A549 (cell line): Measurements from ENCODE around the gene SEMA4D. TPM values are rescaled to one million over a fixed set of nuclear protein-coding genes. Genes with fewer than 3 reads are reported as not detected.

Experiments
- ATAC-seq, 2 experiments: fragments of 200-7000 bp in 1 of 2; fragments of >200 bp in 1 of 2; cut with Nextera tagmentation in 1 of 2; cut with Tn5 transposase in 1 of 2; 3 replicates each; pipeline versions ENCODE4 v1.8.0 to v1.9.1; 2018 to 2020; ENCODE audit warnings: mild to moderate bottlenecking in 1 of 2, moderate library complexity in 1 of 2
- CTCF ChIA-PET: fragments of 300-600 bp; sonication (Branson Sonifier 250); formaldehyde crosslinking; extraction: SDS; loops from one replicate; lab custom pipeline; 2021; ENCODE audit warnings: antibody characterized with exemption, inconsistent platforms; lab: Yijun Ruan, JAX
- POLR2A ChIA-PET: fragments of 350-600 bp; formaldehyde crosslinking; extraction: SDS; loops from one replicate; lab custom pipeline; 2021; ENCODE audit warnings: antibody characterized with exemption, inconsistent platforms; lab: Yijun Ruan, JAX
- DNase-seq, 2 experiments: peaks; one replicate each; pipeline versions ENCODE4 v3.0.0 to v3.0.0-alpha.2; 2011 to 2016; ENCODE audit warnings: low read depth in 1 of 2, low spot score in 1 of 2
- FAIRE-seq: peaks from 2 replicates; lab custom pipeline; 2011; peaks lifted over from hg19 to GRCh38; lab: Jason Lieb, UNC
- H3K27ac ChIP-seq, 2 experiments: fragments of >200 bp; sonication (Bioruptor Twin); formaldehyde crosslinking; 3 replicates each; pipeline ENCODE4 v1.5.1; 2016 to 2017
- H3K4me1 ChIP-seq: fragments of >200 bp; sonication (Bioruptor Twin); formaldehyde crosslinking; 3 replicates; pipeline ENCODE4 v1.6.1; 2016
- H3K4me2 ChIP-seq: fragments of >200 bp; sonication (Bioruptor Twin); formaldehyde crosslinking; 3 replicates; pipeline ENCODE4 v1.6.1; 2016
- H3K4me3 ChIP-seq: fragments of >200 bp; sonication (Bioruptor Twin); formaldehyde crosslinking; 3 replicates; pipeline ENCODE4 v1.5.1; 2016
- H3K9me3 ChIP-seq: fragments of >200 bp; sonication (Bioruptor Twin); formaldehyde crosslinking; 3 replicates; pipeline ENCODE4 v1.6.1; 2016
- BHLHE40 ChIP-seq: IDR thresholded peaks from 2 replicates; pipeline ENCODE4 v1.6.1; 2012; ENCODE audit warnings: low read depth, low read length, inconsistent platforms
- CBX2 ChIP-seq: fragments of 200-600 bp; sonication (generic); IDR thresholded peaks from 2 replicates; pipeline ENCODE4 v1.6.1; 2016; ENCODE audit warnings: low read depth, mild to moderate bottlenecking, borderline replicate concordance
- EHMT2 ChIP-seq: fragments of 200-600 bp; sonication (generic); IDR thresholded peaks from 2 replicates; pipeline ENCODE4 v1.6.1; 2016; ENCODE audit warnings: antibody characterized with exemption, low read depth, mild to moderate bottlenecking, moderate library complexity
- EP300 ChIP-seq, 2 experiments: fragments of >200 bp; sonication (Bioruptor Twin); formaldehyde crosslinking; IDR thresholded peaks; 2 replicates in 1 of 2; 3 replicates in 1 of 2; pipeline ENCODE4 v1.6.1; 2016 to 2017
- FOXS1 ChIP-seq: fragments of 250-450 bp; sonication (Bioruptor Pico); IDR thresholded peaks from 2 replicates; pipeline ENCODE4 v1.5.0; 2020; ENCODE audit warnings: mild to moderate bottlenecking, moderate library complexity
- GATA3 ChIP-seq: IDR thresholded peaks from 2 replicates; pipeline ENCODE4 v1.6.1; 2012; ENCODE audit warnings: borderline replicate concordance
- HOXA7 ChIP-seq: fragments of 250-450 bp; sonication (Bioruptor Pico); IDR thresholded peaks from 2 replicates; pipeline ENCODE4 v1.5.0; 2020; ENCODE audit warnings: mild to moderate bottlenecking, moderate library complexity
- HOXB13 ChIP-seq: fragments of 250-450 bp; sonication (Bioruptor Pico); IDR thresholded peaks from 2 replicates; pipeline ENCODE4 v1.5.0; 2020; ENCODE audit warnings: low read depth, mild to moderate bottlenecking, moderate library complexity
- HOXB5 ChIP-seq: fragments of 250-450 bp; sonication (Bioruptor Pico); IDR thresholded peaks from 2 replicates; pipeline ENCODE4 v1.5.0; 2020; ENCODE audit warnings: mild to moderate bottlenecking, moderate library complexity
- KDM1A ChIP-seq: fragments of 200-600 bp; sonication (generic); IDR thresholded peaks from 2 replicates; pipeline ENCODE4 v1.6.1; 2016; ENCODE audit warnings: low read depth, mild to moderate bottlenecking
- MAFK ChIP-seq: fragments of 450-650 bp; IDR thresholded peaks from 2 replicates; pipeline ENCODE4 v1.6.1; 2014; ENCODE audit not compliant: partially characterized antibody
- MAZ ChIP-seq: fragments of 150-350 bp; IDR thresholded peaks from 2 replicates; pipeline ENCODE4 v1.6.1; 2014; ENCODE audit warnings: antibody characterized with exemption, low read depth, low read length, borderline replicate concordance
- MYC ChIP-seq: IDR thresholded peaks from 2 replicates; pipeline ENCODE4 v1.6.1; 2012; ENCODE audit warnings: mild to moderate bottlenecking, inconsistent platforms, low read length, improper control_type of control experiment, borderline replicate concordance
- NR3C1 ChIP-seq: fragments of >200 bp; sonication (Bioruptor Twin); formaldehyde crosslinking; IDR thresholded peaks from 3 replicates; pipeline ENCODE4 v1.6.1; 2017
- POLR2A ChIP-seq: IDR thresholded peaks from 2 replicates; pipeline ENCODE4 v1.6.1; 2012; ENCODE audit warnings: mild to moderate bottlenecking, low read length
- RAD21 ChIP-seq, 2 experiments: fragments of >200 bp in 1 of 2; sonication (Bioruptor Twin) in 1 of 2; formaldehyde crosslinking in 1 of 2; IDR thresholded peaks in 1 of 2; conservative IDR thresholded peaks in 1 of 2; 2 replicates in 1 of 2; 3 replicates in 1 of 2; pipeline ENCODE4 v1.6.1; 2012 to 2018; ENCODE audit warnings: inconsistent platforms in 1 of 2
- RFX5 ChIP-seq: fragments of 450-650 bp; IDR thresholded peaks from 2 replicates; pipeline ENCODE4 v1.7.1; 2014; ENCODE audit warnings: antibody characterized with exemption, mild to moderate bottlenecking, moderate library complexity
- RNF2 ChIP-seq: fragments of 200-600 bp; sonication (generic); IDR thresholded peaks from 2 replicates; pipeline ENCODE4 v1.6.1; 2016; ENCODE audit warnings: low read depth, mild to moderate bottlenecking, antibody characterized with exemption, moderate library complexity, borderline replicate concordance
- SMC3 ChIP-seq: fragments of >200 bp; sonication (Bioruptor Twin); formaldehyde crosslinking; IDR thresholded peaks from 3 replicates; pipeline ENCODE4 v1.6.1; 2018; ENCODE audit warnings: inconsistent platforms
- SREBF2 ChIP-seq: fragments of 450-650 bp; IDR thresholded peaks from 2 replicates; pipeline ENCODE4 v1.6.1; 2014; ENCODE audit warnings: mild to moderate bottlenecking, moderate library complexity
- TFCP2L1 ChIP-seq: fragments of 250-450 bp; sonication (Bioruptor Pico); IDR thresholded peaks from 2 replicates; pipeline ENCODE4 v1.5.0; 2021; ENCODE audit warnings: mild to moderate bottlenecking
- TP53 ChIP-seq: fragments of 250-450 bp; sonication (Bioruptor Pico); IDR thresholded peaks from 2 replicates; pipeline ENCODE4 v1.5.0; 2021; ENCODE audit warnings: mild to moderate bottlenecking, moderate library complexity
- ZNF302 ChIP-seq: fragments of 250-450 bp; sonication (Bioruptor Pico); IDR thresholded peaks from 2 replicates; pipeline ENCODE4 v1.9.0; 2021; ENCODE audit warnings: inconsistent platforms, mild to moderate bottlenecking, moderate library complexity
- ZSCAN20 ChIP-seq: fragments of 250-450 bp; sonication (Bioruptor Pico); IDR thresholded peaks from 2 replicates; pipeline ENCODE4 v1.8.0; 2022; ENCODE audit warnings: mild to moderate bottlenecking, moderate library complexity
- whole genome bisulfite sequencing: methylation state at CpG from one replicate; pipeline ENCODE4 v1.1.6; 2017; ENCODE audit errors: missing lambda C conversion rate; 5-methylcytosine and 5-hydroxymethylcytosine counted together
- polyA plus RNA-seq, 4 experiments: library from polyadenylated mRNA; depleted of rRNA in 3 of 4; stranded (reverse); fragments of >200 nt; fragmentation: RNase III in 1 of 4; extraction: RNeasy Plus Mini Kit Qiagen cat#74134 plus additional on column Dnase treatment in 1 of 4; gene quantifications; 2 replicates in 3 of 4; 3 replicates in 1 of 4; pipeline ENCODE4 v1.2.3, GENCODE V29; 2011 to 2017
- TF ChIP-seq, protein P1 (sequence below): IDR thresholded peaks from 2 replicates; pipeline ENCODE4 v1.6.1; 2012; ENCODE audit warnings: low read depth, borderline replicate concordance
- TF ChIP-seq, protein P2 (sequence below): fragments of 200-600 bp; sonication (generic); IDR thresholded peaks from 2 replicates; pipeline ENCODE4 v1.6.1; 2016; ENCODE audit warnings: antibody characterized with exemption, mild to moderate bottlenecking, moderate library complexity

Gene SEMA4D
- polyA plus RNA-seq, 2 of the 4 experiments (the other 2 are of a cell fraction) = 5.3 to 7.2 TPM

DNA sequence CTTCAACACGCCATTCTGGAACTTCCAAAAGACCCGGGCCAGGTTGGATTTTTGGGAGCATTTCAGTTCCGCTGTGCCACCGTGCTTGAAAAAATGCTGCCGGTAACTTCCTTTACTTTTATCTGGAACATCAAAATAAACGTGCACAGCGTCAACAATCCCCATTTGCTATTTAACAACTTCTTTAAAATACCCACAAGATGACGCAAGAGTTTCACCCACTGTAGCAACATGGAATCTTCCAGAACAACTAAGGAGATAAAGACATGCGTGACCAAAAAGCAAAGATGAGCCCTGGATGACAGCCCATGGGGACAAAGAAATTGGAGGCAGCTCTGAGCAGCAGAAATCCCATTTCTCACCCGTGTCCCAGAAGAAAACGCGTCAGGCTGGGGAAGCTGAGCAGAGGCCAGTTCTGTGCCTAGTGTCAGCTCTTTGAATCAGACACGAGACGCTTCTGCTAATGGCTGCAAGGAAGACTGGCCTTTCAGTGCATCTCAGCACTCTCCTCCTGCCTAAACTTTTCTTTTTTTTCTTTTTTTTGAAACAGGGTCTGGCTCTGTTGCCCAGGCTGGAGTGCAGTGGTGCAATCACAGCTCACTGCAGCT, 118.3 kb downstream of the SEMA4D start:
- POLR2A ChIA-PET = no interaction called here
- Histone ChIP-seq H3K27ac (no peak overlapping the region), H3K4me3 (no peak overlapping the region), H3K9me3 (no peaks in the 10 kb centered on the region), H3K4me2 (no peak overlapping the region), H3K4me1 (no peaks in the 10 kb centered on the region)
- TF ChIP-seq MYC (no peak), TP53 (CRISPR knock-in tag) (no peak), TFCP2L1 (CRISPR knock-in tag) (no peak), NR3C1 (no peak), EHMT2 (no peak), RNF2 (no peak), RAD21 (conservative IDR thresholded peaks at IDR 0.05 in 1 of 2, IDR thresholded peaks at IDR 0.05 in 1 of 2) (no peak), MAZ (no peak), SREBF2 (no peak), ZSCAN20 (CRISPR knock-in tag) (no peak), KDM1A (no peak), HOXB13 (CRISPR knock-in tag) (no peak)
- no peak for DNase-seq
- WGBS = 93% methylated on average over 14 of the region's 14 CpGs
- CTCF ChIA-PET = interaction anchor here (1.2 kb wide), 1 partner anchor 169 kb away, joined by 4 read pairs; no protein-coding TSS in a partner anchor
- no peak for ATAC-seq
- FAIRE-seq = no peak

DNA sequence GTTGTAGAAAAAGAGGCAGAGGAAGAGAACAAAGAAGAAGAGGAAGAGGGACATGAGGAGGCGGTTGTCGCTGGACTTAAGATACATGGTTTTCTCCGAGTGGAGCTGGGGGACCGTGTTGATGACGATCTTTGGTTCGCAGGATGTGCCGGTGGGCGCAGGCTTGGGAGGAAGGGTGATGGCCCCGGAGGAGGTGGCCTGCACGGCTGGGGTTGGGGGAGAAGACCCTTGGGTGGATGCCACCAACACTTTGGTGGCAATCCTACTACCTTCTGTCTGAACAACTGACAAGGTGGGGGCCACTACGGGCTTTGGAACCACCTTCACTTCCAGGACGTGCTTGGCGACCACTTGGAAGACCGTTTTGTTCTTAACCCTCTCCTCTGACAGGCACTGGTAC, 118.9 kb downstream of the SEMA4D start:
- TF ChIP-seq HOXB13 (CRISPR knock-in tag) (no peak), POLR2A (no peak), RFX5 (no peak), RAD21 (conservative IDR thresholded peaks at IDR 0.05 in 1 of 2, IDR thresholded peaks at IDR 0.05 in 1 of 2) (no peak), SREBF2 (no peak), HOXB5 (CRISPR knock-in tag) (no peak)
- TF ChIP-seq, protein P1, sequence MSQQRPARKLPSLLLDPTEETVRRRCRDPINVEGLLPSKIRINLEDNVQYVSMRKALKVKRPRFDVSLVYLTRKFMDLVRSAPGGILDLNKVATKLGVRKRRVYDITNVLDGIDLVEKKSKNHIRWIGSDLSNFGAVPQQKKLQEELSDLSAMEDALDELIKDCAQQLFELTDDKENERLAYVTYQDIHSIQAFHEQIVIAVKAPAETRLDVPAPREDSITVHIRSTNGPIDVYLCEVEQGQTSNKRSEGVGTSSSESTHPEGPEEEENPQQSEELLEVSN = no peak
- ATAC-seq = no peak
- ChIA-PET POLR2A (no interaction called here), CTCF (interaction anchor here (1.2 kb wide), 1 partner anchor 170 kb away, joined by 4 read pairs; no protein-coding TSS in a partner anchor)
- no peaks in the 10 kb centered on the region for H3K4me1 ChIP-seq
- WGBS = 94% methylated on average over 14 of the region's 14 CpGs
- no peaks in the 10 kb centered on the region for H3K9me3 ChIP-seq
- H3K4me3 ChIP-seq = no peak overlapping the region
- FAIRE-seq = no peak
- H3K27ac ChIP-seq = no peak overlapping the region
- H3K4me2 ChIP-seq = no peak overlapping the region
- no peak for DNase-seq

DNA sequence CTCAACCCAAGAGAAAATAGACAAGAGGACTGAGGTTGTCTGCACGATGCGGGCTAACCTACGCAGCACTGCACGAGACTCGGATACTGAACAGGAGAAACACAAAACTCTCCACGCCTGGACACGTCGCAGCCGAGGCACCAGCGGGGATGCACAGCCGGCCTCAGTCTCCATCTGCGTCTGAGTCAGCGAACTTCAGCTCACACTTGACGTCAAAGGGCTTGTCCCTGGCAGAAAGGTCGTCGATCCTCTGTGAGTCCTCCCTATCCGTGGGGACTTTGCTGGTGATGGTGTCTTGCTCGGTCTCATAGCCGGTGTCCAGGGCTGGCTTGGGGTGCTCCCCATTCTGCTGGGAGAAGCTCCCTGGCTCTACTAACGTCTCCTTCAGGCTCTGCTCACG, 119.4 kb downstream of the SEMA4D start:
- H3K27ac ChIP-seq = no peak overlapping the region
- DNase-seq = no peak
- no peaks in the 10 kb centered on the region for H3K4me1 ChIP-seq
- no peak overlapping the region for H3K4me2 ChIP-seq
- FAIRE-seq = no peak
- 92% methylated on average over 21 of the region's 21 CpGs for WGBS
- ATAC-seq = no peak
- TF ChIP-seq NR3C1 (no peak), RAD21 (conservative IDR thresholded peaks at IDR 0.05 in 1 of 2, IDR thresholded peaks at IDR 0.05 in 1 of 2) (no peak)
- no peaks in the 10 kb centered on the region for H3K9me3 ChIP-seq
- CTCF ChIA-PET = no interaction called here
- POLR2A ChIA-PET = no interaction called here
- H3K4me3 ChIP-seq = no peak overlapping the region

DNA sequence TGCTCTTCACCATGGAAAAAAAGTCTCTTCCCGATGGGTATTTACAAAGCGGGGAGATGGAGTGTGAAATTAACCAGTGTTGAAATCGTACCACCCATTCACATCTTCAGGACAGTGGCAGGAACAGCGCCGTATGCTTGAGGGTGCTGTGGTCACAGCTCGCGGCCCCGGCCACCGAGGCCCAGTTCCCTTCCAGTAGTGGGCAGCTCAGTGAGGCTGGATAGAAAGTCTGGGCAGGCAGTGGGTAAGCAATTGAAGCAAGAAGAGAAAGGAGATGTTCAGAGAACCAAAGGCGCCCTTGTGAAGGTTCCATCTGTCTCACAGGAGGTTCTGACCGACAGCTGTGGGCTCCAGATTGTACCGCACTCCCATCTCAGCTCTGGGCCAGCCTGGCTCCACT, 120.5 kb downstream of the SEMA4D start:
- 91% methylated on average over 12 of the region's 12 CpGs for WGBS
- Histone ChIP-seq H3K4me3 (no peak overlapping the region), H3K27ac (no peak overlapping the region), H3K4me2 (no peak overlapping the region), H3K4me1 (no peaks in the 10 kb centered on the region), H3K9me3 (no peaks in the 10 kb centered on the region)
- no peak for ATAC-seq
- CTCF ChIA-PET = interaction anchor here (1.1 kb wide), 1 partner anchor 46 kb away, joined by 3 read pairs; no protein-coding TSS in a partner anchor
- DNase-seq = no peak
- FAIRE-seq = no peak
- POLR2A ChIA-PET = no interaction called here
- TF ChIP-seq MYC (no peak), GATA3 (no peak), FOXS1 (CRISPR knock-in tag) (no peak), RAD21 (conservative IDR thresholded peaks at IDR 0.05 in 1 of 2, IDR thresholded peaks at IDR 0.05 in 1 of 2) (no peak), HOXA7 (CRISPR knock-in tag) (no peak), BHLHE40 (no peak), MAFK (no peak), CBX2 (no peak), SMC3 (no peak), POLR2A (no peak), SREBF2 (no peak), EP300 (IDR thresholded peaks at IDR 0.05) (no peak), NR3C1 (no peak), ZNF302 (CRISPR knock-in tag) (no peak)
- TF ChIP-seq, protein P2, sequence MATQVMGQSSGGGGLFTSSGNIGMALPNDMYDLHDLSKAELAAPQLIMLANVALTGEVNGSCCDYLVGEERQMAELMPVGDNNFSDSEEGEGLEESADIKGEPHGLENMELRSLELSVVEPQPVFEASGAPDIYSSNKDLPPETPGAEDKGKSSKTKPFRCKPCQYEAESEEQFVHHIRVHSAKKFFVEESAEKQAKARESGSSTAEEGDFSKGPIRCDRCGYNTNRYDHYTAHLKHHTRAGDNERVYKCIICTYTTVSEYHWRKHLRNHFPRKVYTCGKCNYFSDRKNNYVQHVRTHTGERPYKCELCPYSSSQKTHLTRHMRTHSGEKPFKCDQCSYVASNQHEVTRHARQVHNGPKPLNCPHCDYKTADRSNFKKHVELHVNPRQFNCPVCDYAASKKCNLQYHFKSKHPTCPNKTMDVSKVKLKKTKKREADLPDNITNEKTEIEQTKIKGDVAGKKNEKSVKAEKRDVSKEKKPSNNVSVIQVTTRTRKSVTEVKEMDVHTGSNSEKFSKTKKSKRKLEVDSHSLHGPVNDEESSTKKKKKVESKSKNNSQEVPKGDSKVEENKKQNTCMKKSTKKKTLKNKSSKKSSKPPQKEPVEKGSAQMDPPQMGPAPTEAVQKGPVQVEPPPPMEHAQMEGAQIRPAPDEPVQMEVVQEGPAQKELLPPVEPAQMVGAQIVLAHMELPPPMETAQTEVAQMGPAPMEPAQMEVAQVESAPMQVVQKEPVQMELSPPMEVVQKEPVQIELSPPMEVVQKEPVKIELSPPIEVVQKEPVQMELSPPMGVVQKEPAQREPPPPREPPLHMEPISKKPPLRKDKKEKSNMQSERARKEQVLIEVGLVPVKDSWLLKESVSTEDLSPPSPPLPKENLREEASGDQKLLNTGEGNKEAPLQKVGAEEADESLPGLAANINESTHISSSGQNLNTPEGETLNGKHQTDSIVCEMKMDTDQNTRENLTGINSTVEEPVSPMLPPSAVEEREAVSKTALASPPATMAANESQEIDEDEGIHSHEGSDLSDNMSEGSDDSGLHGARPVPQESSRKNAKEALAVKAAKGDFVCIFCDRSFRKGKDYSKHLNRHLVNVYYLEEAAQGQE = no peak
- TF ChIP-seq, protein P1 = no peak
